ENCODE results near the gene TRAF7. TPM values are rescaled to one million over a fixed set of nuclear protein-coding genes. Genes with fewer than 3 reads are reported as not detected.

TRAF7 gene
- total RNA-seq, 1 experiment from 2014 or later = 44.9 TPM

DNA sequence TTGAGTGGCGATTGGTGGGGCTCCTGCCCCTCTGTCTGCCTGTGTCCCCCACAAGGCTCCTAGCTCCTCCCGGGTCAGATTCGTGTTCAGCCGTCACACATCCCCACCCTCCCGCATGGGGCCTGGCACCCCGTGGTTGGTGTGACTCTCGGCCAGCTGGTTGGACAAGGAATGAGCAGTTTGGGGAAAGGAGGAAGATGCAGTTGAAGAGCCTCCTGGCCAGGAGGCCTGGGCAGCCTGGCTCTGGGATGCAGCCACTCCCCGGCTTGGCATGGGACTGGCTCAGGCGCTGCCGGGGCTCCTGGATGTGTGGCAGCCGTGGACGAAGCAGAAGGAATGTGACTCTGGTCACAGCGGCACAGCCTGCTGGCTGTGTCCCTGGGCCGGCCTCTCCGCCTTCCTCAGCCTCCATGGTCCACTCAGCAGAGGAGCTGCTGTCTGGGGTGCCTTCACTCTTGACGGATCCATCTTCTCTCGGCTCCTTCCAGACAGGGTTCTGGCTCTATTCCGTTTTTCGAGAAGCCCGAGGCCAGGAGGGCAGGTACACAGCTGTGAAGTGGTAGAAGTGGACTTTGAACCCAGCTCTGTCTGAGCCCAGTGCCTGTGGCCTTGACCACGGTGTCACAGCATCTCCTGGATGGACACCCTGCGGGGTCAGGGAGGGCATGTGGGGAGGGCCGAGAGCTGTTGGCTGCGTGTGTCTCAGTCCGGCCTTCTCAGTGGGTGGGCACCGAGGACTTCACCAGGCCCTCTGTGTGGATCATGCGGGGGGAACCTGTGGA is 2.1 kb downstream of the TRAF7 start:
- ChIA-PET CTCF (no interaction called here), POLR2A (ENCODE audit: unreplicated experiment) (no interaction called here)
- H3K4me3 ChIP-seq (ENCODE audit: low read length) = peak overlapping the region; percentile 79; the same call in 1 of the 2 replicates
- no peak overlapping the region for H2AFZ ChIP-seq (ENCODE audit: low read length)
- no TSS peak for BruUV-seq (replicated peaks)
- H3K9me2 ChIP-seq (replicated peaks; ENCODE audit: low read length) = no peaks in the 10 kb centered on the region
- H4K20me1 ChIP-seq (ENCODE audit: low read length) = peaks cover 23% of the 10 kb centered on the region
- TF ChIP-seq EZH2phosphoT487 (IDR thresholded peaks at IDR 0.05; ENCODE audit: borderline replicate concordance, low read length) = no peak
- H3K27ac ChIP-seq (ENCODE audit: low read length) = no peak overlapping the region
- peaks cover 21% of the 10 kb centered on the region for H3K36me3 ChIP-seq (ENCODE audit: low read depth, low read length)
- H3K27me3 ChIP-seq (ENCODE audit: low read length) = no peaks in the 10 kb centered on the region
- H3K9ac ChIP-seq (ENCODE audit: low read length) = no peak overlapping the region
- H3K79me2 ChIP-seq (ENCODE audit: low read length) = peaks cover 83% of the 10 kb centered on the region
- no peaks in the 10 kb centered on the region for H3K9me3 ChIP-seq (ENCODE audit: low read length)
- H3K4me2 ChIP-seq (ENCODE audit: low read length) = peak overlapping the region; percentile 87
- ATAC-seq (no peak), DNase-seq (no peak)
- peaks cover 29% of the 10 kb centered on the region for H3K4me1 ChIP-seq (ENCODE audit: insufficient read depth, low read length)
- H3F3A ChIP-seq (ENCODE audit: low read length, unreplicated experiment) = peaks cover 5% of the 10 kb centered on the region
- intact Hi-C loops (cut with micrococcal nuclease) = no loop called here

GRCh38 chr16:2158262-2158638 is 2.7 kb downstream of the TRAF7 start:
- ChIA-PET POLR2A (ENCODE audit: unreplicated experiment) (no interaction called here), CTCF (no interaction called here)
- peaks cover 5% of the 10 kb centered on the region for H3F3A ChIP-seq (ENCODE audit: low read length, unreplicated experiment)
- intact Hi-C loops (cut with micrococcal nuclease) = no loop called here
- no peak overlapping the region for H3K9ac ChIP-seq (ENCODE audit: low read length)
- no peak overlapping the region for H3K27ac ChIP-seq (ENCODE audit: low read length)
- H3K79me2 ChIP-seq (ENCODE audit: low read length) = peaks cover 77% of the 10 kb centered on the region
- no peak overlapping the region for H3K4me2 ChIP-seq (ENCODE audit: low read length)
- no peak overlapping the region for H2AFZ ChIP-seq (ENCODE audit: low read length)
- no TSS peak for BruUV-seq (replicated peaks)
- H3K9me3 ChIP-seq (ENCODE audit: low read length) = no peaks in the 10 kb centered on the region
- peaks cover 18% of the 10 kb centered on the region for H4K20me1 ChIP-seq (ENCODE audit: low read length)
- ATAC-seq (no peak), DNase-seq (no peak)
- H3K36me3 ChIP-seq (ENCODE audit: low read depth, low read length) = peaks cover 17% of the 10 kb centered on the region
- H3K27me3 ChIP-seq (ENCODE audit: low read length) = no peaks in the 10 kb centered on the region
- peaks cover 28% of the 10 kb centered on the region for H3K4me1 ChIP-seq (ENCODE audit: insufficient read depth, low read length)
- H3K9me2 ChIP-seq (replicated peaks; ENCODE audit: low read length) = no peaks in the 10 kb centered on the region
- H3K4me3 ChIP-seq (ENCODE audit: low read length) = no peak overlapping the region
- TF ChIP-seq CTCF (conservative IDR thresholded peaks at IDR 0.05; ENCODE audit: low read depth, low read length) (no peak), EZH2 (IDR thresholded peaks at IDR 0.05; ENCODE audit: low read length, unreplicated experiment) (no peak), EZH2phosphoT487 (IDR thresholded peaks at IDR 0.05; ENCODE audit: borderline replicate concordance, low read length) (no peak)

- intact Hi-C loops (cut with micrococcal nuclease) = no loop called here
- no peak overlapping the region for H3K9ac ChIP-seq (ENCODE audit: low read length)
- POLR2A ChIA-PET (ENCODE audit: unreplicated experiment) = no interaction called here
- H3K4me3 ChIP-seq (ENCODE audit: low read length) = no peak overlapping the region
- peaks cover 31% of the 10 kb centered on the region for H3K4me1 ChIP-seq (ENCODE audit: insufficient read depth, low read length)
- DNase-seq (no peak), ATAC-seq (no peak)
- H3K4me2 ChIP-seq (ENCODE audit: low read length) = no peak overlapping the region
- H2AFZ ChIP-seq (ENCODE audit: low read length) = no peak overlapping the region
- peaks cover 5% of the 10 kb centered on the region for H3F3A ChIP-seq (ENCODE audit: low read length, unreplicated experiment)
- no peaks in the 10 kb centered on the region for H3K9me3 ChIP-seq (ENCODE audit: low read length)
- H3K36me3 ChIP-seq (ENCODE audit: low read depth, low read length) = peaks cover 7% of the 10 kb centered on the region
- no peak overlapping the region for H3K27ac ChIP-seq (ENCODE audit: low read length)
- CTCF ChIA-PET = no interaction called here
- TF ChIP-seq EZH2phosphoT487 (IDR thresholded peaks at IDR 0.05; ENCODE audit: borderline replicate concordance, low read length) (no peak), CTCF (conservative IDR thresholded peaks at IDR 0.05; ENCODE audit: low read depth, low read length) (no peak), EZH2 (IDR thresholded peaks at IDR 0.05; ENCODE audit: low read length, unreplicated experiment) (no peak)
- no TSS peak for BruUV-seq (replicated peaks)
- H4K20me1 ChIP-seq (ENCODE audit: low read length) = peaks cover 7% of the 10 kb centered on the region
- H3K9me2 ChIP-seq (replicated peaks; ENCODE audit: low read length) = no peaks in the 10 kb centered on the region
- H3K27me3 ChIP-seq (ENCODE audit: low read length) = no peaks in the 10 kb centered on the region
- H3K79me2 ChIP-seq (ENCODE audit: low read length) = peaks cover 73% of the 10 kb centered on the region
Measured at GRCh38 chr16:2159175-2159838, 3.7 kb downstream of the TRAF7 start.

All from PC-3 (cell line).